ENCODE measurements around the gene CR2.

CR2 gene

GRCh38 chr1:207417076-207417475 lies 37.1 kb upstream of the CR2 start:
- Histone ChIP-seq H3K27me3 (ENCODE audit: insufficient read depth, low read length) (no peaks in the 10 kb centered on the region), H2AFZ (ENCODE audit: low read length) (no peak overlapping the region), H3K4me2 (ENCODE audit: low read length) (no peak overlapping the region), H3F3A (ENCODE audit: insufficient read depth, low read length) (no peaks in the 10 kb centered on the region), H3K9me3 (ENCODE audit: low read length) (no peaks in the 10 kb centered on the region), H3K4me3 (ENCODE audit: low read depth, low read length, poor library complexity, severe bottlenecking) (no peak overlapping the region), H4K20me1 (ENCODE audit: insufficient read depth, low read length) (no peaks in the 10 kb centered on the region), H3K36me3 (ENCODE audit: insufficient read depth, low read length) (no peaks in the 10 kb centered on the region), H3K4me1 (ENCODE audit: insufficient read depth, low read length, severe bottlenecking) (peaks cover 7% of the 10 kb centered on the region), H3K9me2 (ENCODE audit: low read depth, low read length) (no peaks in the 10 kb centered on the region), H3K9ac (ENCODE audit: low read length) (no peak overlapping the region), H3K27ac (ENCODE audit: low read depth, low read length, poor library complexity, severe bottlenecking) (no peak overlapping the region), H3K79me2 (ENCODE audit: insufficient read depth, low read length) (no peaks in the 10 kb centered on the region)
- TF ChIP-seq EZH2 (IDR thresholded peaks at IDR 0.05; ENCODE audit: borderline replicate concordance, low read length) = no peak
- no peak for TF ChIP-seq CTCF (IDR thresholded peaks at IDR 0.05; ENCODE audit: low read length)

GRCh38 chr1:207418351-207418750 lies 35.8 kb upstream of the CR2 start:
- no peak for TF ChIP-seq CTCF (IDR thresholded peaks at IDR 0.05; ENCODE audit: low read length)
- no peak for TF ChIP-seq EZH2 (IDR thresholded peaks at IDR 0.05; ENCODE audit: borderline replicate concordance, low read length)
- Histone ChIP-seq H3K4me3 (ENCODE audit: low read depth, low read length, poor library complexity, severe bottlenecking) (no peak overlapping the region), H2AFZ (ENCODE audit: low read length) (no peak overlapping the region), H3K79me2 (ENCODE audit: insufficient read depth, low read length) (no peaks in the 10 kb centered on the region), H3K9me2 (ENCODE audit: low read depth, low read length) (no peaks in the 10 kb centered on the region), H4K20me1 (ENCODE audit: insufficient read depth, low read length) (no peaks in the 10 kb centered on the region), H3K9me3 (ENCODE audit: low read length) (no peaks in the 10 kb centered on the region), H3K27me3 (ENCODE audit: insufficient read depth, low read length) (no peaks in the 10 kb centered on the region), H3K27ac (ENCODE audit: low read depth, low read length, poor library complexity, severe bottlenecking) (no peak overlapping the region), H3K9ac (ENCODE audit: low read length) (no peak overlapping the region), H3K4me1 (ENCODE audit: insufficient read depth, low read length, severe bottlenecking) (peaks cover 7% of the 10 kb centered on the region), H3K4me2 (ENCODE audit: low read length) (no peak overlapping the region), H3F3A (ENCODE audit: insufficient read depth, low read length) (no peaks in the 10 kb centered on the region), H3K36me3 (ENCODE audit: insufficient read depth, low read length) (no peaks in the 10 kb centered on the region)

GRCh38 chr1:207420109-207420508 lies 34.0 kb upstream of the CR2 start:
- H3K27me3 ChIP-seq (ENCODE audit: insufficient read depth, low read length) = no peaks in the 10 kb centered on the region; the same call in 1 of the 2 replicates
- no peaks in the 10 kb centered on the region for H4K20me1 ChIP-seq (ENCODE audit: insufficient read depth, low read length)
- TF ChIP-seq CTCF (IDR thresholded peaks at IDR 0.05; ENCODE audit: low read length) (no peak), EZH2 (IDR thresholded peaks at IDR 0.05; ENCODE audit: borderline replicate concordance, low read length) (no peak)
- no peaks in the 10 kb centered on the region for H3K79me2 ChIP-seq (ENCODE audit: insufficient read depth, low read length)
- H3K4me3 ChIP-seq (ENCODE audit: low read depth, low read length, poor library complexity, severe bottlenecking) = no peak overlapping the region
- no peak overlapping the region for H3K4me2 ChIP-seq (ENCODE audit: low read length)
- H3K36me3 ChIP-seq (ENCODE audit: insufficient read depth, low read length) = no peaks in the 10 kb centered on the region
- no peaks in the 10 kb centered on the region for H3K9me2 ChIP-seq (ENCODE audit: low read depth, low read length)
- no peaks in the 10 kb centered on the region for H3F3A ChIP-seq (ENCODE audit: insufficient read depth, low read length)
- no peak overlapping the region for H2AFZ ChIP-seq (ENCODE audit: low read length)
- H3K9me3 ChIP-seq (ENCODE audit: low read length) = no peaks in the 10 kb centered on the region
- no peak overlapping the region for H3K9ac ChIP-seq (ENCODE audit: low read length)
- H3K4me1 ChIP-seq (ENCODE audit: insufficient read depth, low read length, severe bottlenecking) = no peaks in the 10 kb centered on the region
- no peak overlapping the region for H3K27ac ChIP-seq (ENCODE audit: low read depth, low read length, poor library complexity, severe bottlenecking)
